MCF 10A (cell line): ENCODE measurements around the gene CDA. TPM values are rescaled to one million over a fixed set of nuclear protein-coding genes. Genes with fewer than 3 reads are reported as not detected.
A peak's percentile ranks its signal among the peaks of the same experiment; 100 is the strongest.

ENCODE experiments used
- BruUV-seq: library from RNA; stranded (reverse); fragments of 400-500 nt; replicated peaks from 2 replicates; lab custom pipeline; 2021; lab: Mats Ljungman, UMichigan
- CTCF ChIA-PET: fragments of 300-600 bp; sonication (Branson Sonifier 250); formaldehyde crosslinking; extraction: SDS; loops from one replicate; lab custom pipeline; 2021; ENCODE audit warnings: antibody characterized with exemption, inconsistent platforms; lab: Yijun Ruan, JAX
- POLR2A ChIA-PET: fragments of 300-600, 350-650 bp; sonication (Branson Sonifier 250); formaldehyde crosslinking; extraction: SDS; loops from one replicate; lab custom pipeline; 2020; ENCODE audit warnings: antibody characterized with exemption, inconsistent platforms; lab: Yijun Ruan, JAX
- DNase-seq: peaks from one replicate; pipeline ENCODE4 v3.0.0-alpha.2; 2018; ENCODE audit not compliant: unreplicated experiment
- H3K27ac Mint-ChIP-seq: one replicate; pipeline ENCODE4 v1.8.0; 2022; ENCODE audit warnings: mild to moderate bottlenecking, low read depth, mixed read lengths; ENCODE audit not compliant: unreplicated experiment
- H3K27me3 Mint-ChIP-seq: one replicate; pipeline ENCODE4 v1.8.0; 2022; ENCODE audit warnings: mixed read lengths; ENCODE audit not compliant: insufficient read depth, unreplicated experiment
- H3K36me3 Mint-ChIP-seq: one replicate; pipeline ENCODE4 v1.8.0; 2022; ENCODE audit warnings: mild to moderate bottlenecking, moderate library complexity, mixed read lengths; ENCODE audit not compliant: insufficient read depth, unreplicated experiment
- H3K4me1 Mint-ChIP-seq: one replicate; pipeline ENCODE4 v1.8.0; 2022; ENCODE audit warnings: mixed read lengths; ENCODE audit not compliant: insufficient read depth, unreplicated experiment
- H3K4me3 Mint-ChIP-seq: one replicate; pipeline ENCODE4 v1.8.0; 2022; ENCODE audit warnings: mild to moderate bottlenecking, moderate library complexity, mixed read lengths; ENCODE audit not compliant: unreplicated experiment
- H3K9me3 Mint-ChIP-seq: one replicate; pipeline ENCODE4 v1.8.0; 2022; ENCODE audit warnings: mixed read lengths; ENCODE audit not compliant: unreplicated experiment
- intact Hi-C: fragments of 100-400 bp; cut with micrococcal nuclease; formaldehyde crosslinking; loops from 2 replicates; pipeline ENCODE4 v1.14.1; 2022
- total RNA-seq: library from RNA; stranded (reverse); gene quantifications from 2 replicates; pipeline ENCODE4 v1.2.3, GENCODE V29; 2022
- TF ChIP-seq, protein P1 (sequence below): fragments of 200-600 bp; IDR thresholded peaks from one replicate; pipeline ENCODE4 v1.8.0; 2022; ENCODE audit warnings: antibody characterized with exemption, mild to moderate bottlenecking; ENCODE audit not compliant: unreplicated experiment

The CDA gene
- total RNA-seq, 1 experiment from 2014 or later, result not detected

DNA sequence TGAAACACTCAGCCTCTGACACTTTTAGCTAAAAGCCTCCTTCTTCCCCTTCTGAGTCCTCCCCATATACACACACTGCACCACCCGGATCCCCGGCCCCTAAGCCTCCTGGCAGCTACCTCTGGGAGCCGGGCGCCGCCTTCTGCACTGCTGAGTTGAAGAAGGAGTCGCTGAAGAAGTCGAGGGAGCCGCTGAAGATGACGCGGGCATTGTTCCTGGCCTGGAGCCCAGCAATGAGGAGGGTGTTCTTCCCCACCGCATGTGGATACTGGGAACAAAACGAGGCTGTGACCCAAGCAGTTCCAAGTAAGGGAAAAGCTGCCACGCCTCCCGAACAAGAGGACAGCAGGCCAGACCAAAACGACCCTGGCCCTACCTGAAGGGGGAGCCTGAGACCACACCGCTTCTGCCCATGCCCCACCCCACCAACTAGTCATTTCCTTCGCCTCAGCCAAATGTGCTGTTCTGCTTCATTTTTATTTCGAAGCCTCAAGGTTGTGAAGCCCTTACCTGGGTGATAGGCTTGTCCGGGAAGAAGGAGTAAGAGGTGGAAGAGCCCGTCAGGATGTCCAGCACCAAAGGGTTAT is 65.3 kb downstream of the CDA start:
- H3K36me3 Mint-ChIP-seq, result peaks cover 76% of the 10 kb centered on the region
- no peak for DNase-seq
- H3K27me3 Mint-ChIP-seq, result no peaks in the 10 kb centered on the region
- ChIA-PET CTCF (interaction anchor here (0.7 kb wide), 1 partner anchor 16 kb away, joined by 3 read pairs; no protein-coding TSS in a partner anchor), POLR2A (interaction anchor here (0.9 kb wide), 1 partner anchor 718 kb away, joined by 3 read pairs; no protein-coding TSS in a partner anchor)
- H3K4me3 Mint-ChIP-seq, result no peak overlapping the region
- no peak overlapping the region for H3K27ac Mint-ChIP-seq
- peaks cover 2% of the 10 kb centered on the region for H3K4me1 Mint-ChIP-seq
- intact Hi-C loops, result no loop called here
- H3K9me3 Mint-ChIP-seq, result no peaks in the 10 kb centered on the region
- BruUV-seq, result no TSS peak
- TF ChIP-seq, protein P1, sequence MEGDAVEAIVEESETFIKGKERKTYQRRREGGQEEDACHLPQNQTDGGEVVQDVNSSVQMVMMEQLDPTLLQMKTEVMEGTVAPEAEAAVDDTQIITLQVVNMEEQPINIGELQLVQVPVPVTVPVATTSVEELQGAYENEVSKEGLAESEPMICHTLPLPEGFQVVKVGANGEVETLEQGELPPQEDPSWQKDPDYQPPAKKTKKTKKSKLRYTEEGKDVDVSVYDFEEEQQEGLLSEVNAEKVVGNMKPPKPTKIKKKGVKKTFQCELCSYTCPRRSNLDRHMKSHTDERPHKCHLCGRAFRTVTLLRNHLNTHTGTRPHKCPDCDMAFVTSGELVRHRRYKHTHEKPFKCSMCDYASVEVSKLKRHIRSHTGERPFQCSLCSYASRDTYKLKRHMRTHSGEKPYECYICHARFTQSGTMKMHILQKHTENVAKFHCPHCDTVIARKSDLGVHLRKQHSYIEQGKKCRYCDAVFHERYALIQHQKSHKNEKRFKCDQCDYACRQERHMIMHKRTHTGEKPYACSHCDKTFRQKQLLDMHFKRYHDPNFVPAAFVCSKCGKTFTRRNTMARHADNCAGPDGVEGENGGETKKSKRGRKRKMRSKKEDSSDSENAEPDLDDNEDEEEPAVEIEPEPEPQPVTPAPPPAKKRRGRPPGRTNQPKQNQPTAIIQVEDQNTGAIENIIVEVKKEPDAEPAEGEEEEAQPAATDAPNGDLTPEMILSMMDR, result no peak

DNA sequence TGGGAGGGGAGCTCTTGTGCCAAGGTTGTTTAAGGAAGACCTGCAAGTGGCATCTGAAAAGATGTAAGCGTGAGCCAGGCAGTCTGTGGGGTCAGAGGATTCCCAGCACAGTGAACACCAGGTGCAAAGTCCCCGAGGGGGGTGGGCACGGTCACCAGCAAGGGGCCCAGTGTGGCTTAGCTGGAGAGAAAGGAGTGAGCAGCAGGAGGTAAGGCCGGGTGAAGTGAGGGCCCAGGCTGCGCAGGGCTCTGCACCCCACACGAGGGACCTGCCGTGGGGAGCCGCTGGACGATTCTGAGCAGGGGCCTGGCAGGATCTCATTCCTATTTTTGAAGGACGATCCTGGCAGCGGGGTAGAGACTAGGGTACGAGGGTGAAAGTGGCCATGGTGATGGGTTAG is 68.1 kb downstream of the CDA start:
- CTCF ChIA-PET, result interaction anchor here (0.5 to 0.9 kb wide), 2 partner anchors 82 to 95 kb away, joined by 3 read pairs; no protein-coding TSS in a partner anchor

GRCh38 chr1:20658166-20658915 is 69.4 kb downstream of the CDA start:
- DNase-seq, result no peak
- POLR2A ChIA-PET, result interaction anchor here (0.6 kb wide), 1 partner anchor 1154 kb away, joined by 3 read pairs; no protein-coding TSS in a partner anchor
- Mint-ChIP-seq H3K27me3 (no peaks in the 10 kb centered on the region), H3K36me3 (peaks cover 59% of the 10 kb centered on the region), H3K9me3 (no peaks in the 10 kb centered on the region), H3K4me3 (no peak overlapping the region), H3K27ac (no peak overlapping the region), H3K4me1 (peaks cover 26% of the 10 kb centered on the region)
- intact Hi-C loops, result no loop called here
- TF ChIP-seq, protein P1, result no peak
- CTCF ChIA-PET, result no interaction called here
- BruUV-seq, result no TSS peak

More for the DNA sequence above, 68.1 kb downstream of the CDA start:
- Mint-ChIP-seq H3K9me3 (no peaks in the 10 kb centered on the region), H3K36me3 (peaks cover 72% of the 10 kb centered on the region), H3K4me1 (peaks cover 17% of the 10 kb centered on the region), H3K27ac (peak overlapping the region; percentile 20), H3K27me3 (no peaks in the 10 kb centered on the region), H3K4me3 (no peak overlapping the region)
- TF ChIP-seq, protein P1, result no peak
- no peak for DNase-seq
- BruUV-seq, result no TSS peak
- POLR2A ChIA-PET, result no interaction called here
- intact Hi-C loops, result no loop called here

- POLR2A ChIA-PET, result interaction anchor here (0.7 to 2.7 kb wide), 12 partner anchors 13 to 962 kb away, joined by 3 to 21 read pairs (median 4); partner anchors contain the start of genes HP1BP3 and PINK1
- intact Hi-C loops, result no loop called here
- TF ChIP-seq, protein P1, result no peak
- Mint-ChIP-seq H3K9me3 (no peaks in the 10 kb centered on the region), H3K27me3 (no peaks in the 10 kb centered on the region), H3K27ac (peak overlapping the region; percentile 69), H3K4me3 (peak overlapping the region; percentile 96), H3K4me1 (peaks cover 26% of the 10 kb centered on the region), H3K36me3 (peaks cover 40% of the 10 kb centered on the region)
- no TSS peak for BruUV-seq
- CTCF ChIA-PET, result interaction anchor here (0.7 to 1.6 kb wide), 4 partner anchors 19 to 793 kb away, joined by 3 to 6 read pairs (median 4); no protein-coding TSS in a partner anchor
- DNase-seq, result no peak
Observed at GRCh38 chr1:20660363-20660762, 71.5 kb downstream of the CDA start.
